Measurements from ENCODE around the gene MAP1LC3B.

DNA sequence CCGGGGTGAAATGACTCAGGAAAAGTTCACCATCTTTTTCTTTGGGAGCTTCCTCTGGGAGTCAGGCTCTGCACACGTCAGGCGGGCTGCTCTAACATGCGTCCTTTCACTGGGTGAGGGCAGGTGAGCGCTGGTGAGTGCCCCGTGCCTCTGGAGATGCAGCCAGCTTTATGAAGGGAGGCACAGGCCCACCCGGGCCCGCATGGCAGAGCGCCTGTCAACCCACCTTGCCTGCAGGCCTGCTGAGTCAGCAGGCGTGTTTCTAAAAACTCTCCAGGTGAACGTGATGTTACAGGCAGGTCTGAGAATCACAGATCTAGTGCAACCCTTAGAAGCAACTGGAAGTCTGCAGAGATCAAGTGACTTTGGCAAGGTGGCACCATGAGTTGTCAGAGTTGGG is 18.4 kb downstream of the MAP1LC3B start:
- TF ChIP-seq, protein P1, sequence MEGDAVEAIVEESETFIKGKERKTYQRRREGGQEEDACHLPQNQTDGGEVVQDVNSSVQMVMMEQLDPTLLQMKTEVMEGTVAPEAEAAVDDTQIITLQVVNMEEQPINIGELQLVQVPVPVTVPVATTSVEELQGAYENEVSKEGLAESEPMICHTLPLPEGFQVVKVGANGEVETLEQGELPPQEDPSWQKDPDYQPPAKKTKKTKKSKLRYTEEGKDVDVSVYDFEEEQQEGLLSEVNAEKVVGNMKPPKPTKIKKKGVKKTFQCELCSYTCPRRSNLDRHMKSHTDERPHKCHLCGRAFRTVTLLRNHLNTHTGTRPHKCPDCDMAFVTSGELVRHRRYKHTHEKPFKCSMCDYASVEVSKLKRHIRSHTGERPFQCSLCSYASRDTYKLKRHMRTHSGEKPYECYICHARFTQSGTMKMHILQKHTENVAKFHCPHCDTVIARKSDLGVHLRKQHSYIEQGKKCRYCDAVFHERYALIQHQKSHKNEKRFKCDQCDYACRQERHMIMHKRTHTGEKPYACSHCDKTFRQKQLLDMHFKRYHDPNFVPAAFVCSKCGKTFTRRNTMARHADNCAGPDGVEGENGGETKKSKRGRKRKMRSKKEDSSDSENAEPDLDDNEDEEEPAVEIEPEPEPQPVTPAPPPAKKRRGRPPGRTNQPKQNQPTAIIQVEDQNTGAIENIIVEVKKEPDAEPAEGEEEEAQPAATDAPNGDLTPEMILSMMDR (IDR thresholded peaks at IDR 0.05): no peak
- TF ChIP-seq POLR2A (IDR thresholded peaks at IDR 0.05): no peak
